Fibroblast of lung (primary cell): Measurements from ENCODE around the gene TRIM44.

Experiments used
- EZH2 ChIP-seq: IDR thresholded peaks from 2 replicates; pipeline ENCODE4 v1.5.1; 2012; ENCODE audit warnings: low read length, control low read depth, mild to moderate bottlenecking; ENCODE audit errors: missing control alignments
- TF ChIP-seq, protein P1 (sequence below), 2 donors: IDR thresholded peaks in 1 of 2; conservative IDR thresholded peaks in 1 of 2; 1 replicate in 1 of 2; 2 replicates in 1 of 2; pipeline ENCODE4 v1.5.1; 2011 to 2012; ENCODE audit warnings: low read length in 2 of 2, control low read depth in 1 of 2, inconsistent platforms in 1 of 2, low read depth in 1 of 2, mild to moderate bottlenecking in 1 of 2

DNA sequence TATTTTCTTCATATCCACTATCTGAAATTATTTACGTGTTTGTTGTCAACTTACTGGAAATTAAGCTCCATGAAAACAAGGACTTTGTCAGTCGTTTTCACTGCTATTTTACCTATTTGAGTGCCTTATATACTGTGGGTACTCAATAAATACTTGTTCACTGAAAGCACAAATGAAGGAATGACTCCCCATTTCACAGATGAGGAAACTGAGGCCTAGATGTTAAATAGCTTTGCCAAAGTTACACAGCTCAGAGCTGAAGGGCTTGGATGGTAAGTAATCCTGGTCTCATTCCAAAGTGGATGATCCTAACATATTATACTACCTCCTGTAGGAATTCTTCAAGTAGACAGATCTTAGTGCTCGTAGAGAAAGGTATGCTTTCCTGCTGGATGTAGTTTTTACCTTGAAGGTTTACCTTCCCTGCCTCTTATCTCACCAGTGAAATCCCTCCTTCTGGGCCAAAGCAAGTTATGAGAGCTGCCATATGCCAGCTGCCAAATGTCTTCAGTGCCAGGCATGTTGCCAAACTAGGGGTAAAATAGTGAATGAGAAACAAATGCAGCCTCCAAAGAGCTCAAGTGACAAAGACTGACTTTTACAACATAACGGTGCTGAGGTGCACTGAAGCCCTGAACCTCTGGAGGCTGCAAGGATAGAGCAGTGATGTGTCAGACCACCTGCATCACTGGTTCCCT, 129.7 kb downstream of the TRIM44 start:
- TF ChIP-seq EZH2: no peak
- TF ChIP-seq, protein P1, sequence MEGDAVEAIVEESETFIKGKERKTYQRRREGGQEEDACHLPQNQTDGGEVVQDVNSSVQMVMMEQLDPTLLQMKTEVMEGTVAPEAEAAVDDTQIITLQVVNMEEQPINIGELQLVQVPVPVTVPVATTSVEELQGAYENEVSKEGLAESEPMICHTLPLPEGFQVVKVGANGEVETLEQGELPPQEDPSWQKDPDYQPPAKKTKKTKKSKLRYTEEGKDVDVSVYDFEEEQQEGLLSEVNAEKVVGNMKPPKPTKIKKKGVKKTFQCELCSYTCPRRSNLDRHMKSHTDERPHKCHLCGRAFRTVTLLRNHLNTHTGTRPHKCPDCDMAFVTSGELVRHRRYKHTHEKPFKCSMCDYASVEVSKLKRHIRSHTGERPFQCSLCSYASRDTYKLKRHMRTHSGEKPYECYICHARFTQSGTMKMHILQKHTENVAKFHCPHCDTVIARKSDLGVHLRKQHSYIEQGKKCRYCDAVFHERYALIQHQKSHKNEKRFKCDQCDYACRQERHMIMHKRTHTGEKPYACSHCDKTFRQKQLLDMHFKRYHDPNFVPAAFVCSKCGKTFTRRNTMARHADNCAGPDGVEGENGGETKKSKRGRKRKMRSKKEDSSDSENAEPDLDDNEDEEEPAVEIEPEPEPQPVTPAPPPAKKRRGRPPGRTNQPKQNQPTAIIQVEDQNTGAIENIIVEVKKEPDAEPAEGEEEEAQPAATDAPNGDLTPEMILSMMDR (conservative IDR thresholded peaks at IDR 0.05 in 1 of 2, IDR thresholded peaks at IDR 0.05 in 1 of 2; ENCODE audit: low read depth in 1 of 2, low read length in 2 of 2): no peak
